BLaER1 (cell line): ENCODE results near the gene NOL9.
A peak's percentile ranks its signal among the peaks of the same experiment; 100 is the strongest.

Source experiments
- H3K27ac ChIP-seq: shearing (Covaris generic); formaldehyde crosslinking; 2 replicates; pipeline ENCODE4 v1.8.1; 2022
- H3K27me3 ChIP-seq: shearing (Covaris generic); formaldehyde crosslinking; 2 replicates; pipeline ENCODE4 v1.8.1; 2022
- H3K36me3 ChIP-seq: shearing (Covaris generic); formaldehyde crosslinking; 2 replicates; pipeline ENCODE4 v1.8.1; 2022
- H3K4me1 ChIP-seq: shearing (Covaris generic); formaldehyde crosslinking; 2 replicates; pipeline ENCODE4 v1.8.1; 2022
- H3K4me2 ChIP-seq: shearing (Covaris generic); formaldehyde crosslinking; 2 replicates; pipeline ENCODE4 v1.8.1; 2022
- H3K4me3 ChIP-seq: shearing (Covaris generic); formaldehyde crosslinking; 2 replicates; pipeline ENCODE4 v1.8.1; 2022
- H3K9ac ChIP-seq: shearing (Covaris generic); formaldehyde crosslinking; 2 replicates; pipeline ENCODE4 v1.8.1; 2022
- H3K9me3 ChIP-seq: shearing (Covaris generic); formaldehyde crosslinking; 2 replicates; pipeline ENCODE4 v1.8.1; 2022
- H4K20me1 ChIP-seq: shearing (Covaris generic); formaldehyde crosslinking; 2 replicates; pipeline ENCODE4 v1.8.1; 2022
- Cebpa-rat ChIP-seq: shearing (Covaris generic); IDR thresholded peaks from 2 replicates; pipeline ENCODE4 v1.8.1; 2022

The NOL9 gene

DNA sequence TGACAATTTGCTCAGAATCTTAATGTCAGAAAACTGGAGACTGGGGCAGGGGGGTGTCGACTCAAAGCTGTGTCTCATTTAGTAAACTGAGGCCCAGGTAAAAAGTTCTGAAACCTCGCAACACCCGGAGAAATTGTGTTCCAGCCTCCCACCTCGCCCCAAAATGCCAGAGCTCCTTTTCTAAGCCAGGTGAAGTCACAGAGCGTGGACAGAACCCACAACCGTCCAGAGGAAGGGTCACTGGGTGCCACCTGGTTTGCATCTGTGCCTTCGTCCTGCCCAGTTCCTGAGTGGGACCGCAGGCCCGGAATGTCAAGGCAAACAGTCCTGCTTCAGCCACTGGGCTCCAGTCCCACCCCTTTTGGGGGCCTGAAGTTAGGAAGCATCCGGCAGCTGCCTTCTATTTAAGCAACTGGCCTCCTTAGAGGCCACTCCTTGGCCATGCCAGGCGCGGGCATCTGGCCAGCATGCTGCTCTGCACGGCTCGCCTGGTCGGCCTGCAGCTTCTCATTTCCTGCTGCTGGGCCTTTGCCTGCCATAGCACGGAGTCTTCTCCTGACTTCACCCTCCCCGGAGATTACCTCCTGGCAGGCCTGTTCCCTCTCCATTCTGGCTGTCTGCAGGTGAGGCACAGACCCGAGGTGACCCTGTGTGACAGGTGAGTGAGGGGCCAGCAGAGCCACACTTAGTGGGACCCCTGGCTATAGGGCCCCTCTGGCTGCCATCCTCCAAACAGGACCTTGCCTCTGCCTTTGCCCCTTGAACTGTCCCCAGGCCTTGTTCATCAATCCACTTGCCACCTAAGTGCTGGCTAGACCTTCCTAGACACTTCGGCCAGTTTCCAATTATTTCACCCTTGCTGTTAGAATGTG lies 830 bp upstream of the NOL9 start, which contains the start of gene TAS1R1:
TSS of gene TAS1R1 (plus strand) at position 401 of the 872 bp plus-strand sequence. CDS start at position 468, 67 bp downstream.
- H3K9me3 ChIP-seq: peaks cover 2% of the 10 kb centered on the region
- no peak for TF ChIP-seq Cebpa-rat
- peaks cover 20% of the 10 kb centered on the region for H3K36me3 ChIP-seq
- peak within 1 kb of the TSS; percentile 88 for H3K4me2 ChIP-seq
- H3K27ac ChIP-seq: peak within 1 kb of the TSS; percentile 96
- no peaks in the 10 kb centered on the region for H3K27me3 ChIP-seq
- peaks cover 29% of the 10 kb centered on the region for H4K20me1 ChIP-seq
- H3K4me3 ChIP-seq: peak within 1 kb of the TSS; percentile 79
- peak within 1 kb of the TSS; percentile 94 for H3K9ac ChIP-seq
- peaks cover 23% of the 10 kb centered on the region for H3K4me1 ChIP-seq

DNA sequence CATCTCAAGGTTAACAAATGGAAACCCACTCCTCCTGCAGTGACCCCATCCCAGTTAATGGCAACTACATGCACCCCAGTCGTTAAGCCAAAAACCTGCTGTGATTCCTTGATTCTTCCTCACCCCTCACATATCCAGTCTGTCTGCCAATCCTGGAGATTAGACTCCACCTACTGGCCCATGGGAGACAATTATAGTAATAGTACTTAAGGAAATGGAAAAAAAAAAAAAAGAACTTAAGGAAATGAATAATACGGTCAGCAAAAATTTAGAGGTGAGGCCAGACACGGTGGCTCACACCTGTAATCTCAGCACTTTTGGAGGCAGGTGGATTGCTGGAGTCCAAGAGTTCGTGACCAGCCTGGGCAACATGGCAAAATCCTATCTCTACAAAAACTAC lies 7.0 kb downstream of the NOL9 start:
- Histone ChIP-seq H3K4me1 (no peaks in the 10 kb centered on the region), H3K9me3 (no peaks in the 10 kb centered on the region), H3K9ac (no peak overlapping the region), H3K36me3 (peaks cover 98% of the 10 kb centered on the region), H3K4me2 (no peak overlapping the region), H3K27me3 (no peaks in the 10 kb centered on the region), H4K20me1 (peaks cover 45% of the 10 kb centered on the region), H3K4me3 (no peak overlapping the region), H3K27ac (no peak overlapping the region)
- TF ChIP-seq Cebpa-rat: no peak

DNA sequence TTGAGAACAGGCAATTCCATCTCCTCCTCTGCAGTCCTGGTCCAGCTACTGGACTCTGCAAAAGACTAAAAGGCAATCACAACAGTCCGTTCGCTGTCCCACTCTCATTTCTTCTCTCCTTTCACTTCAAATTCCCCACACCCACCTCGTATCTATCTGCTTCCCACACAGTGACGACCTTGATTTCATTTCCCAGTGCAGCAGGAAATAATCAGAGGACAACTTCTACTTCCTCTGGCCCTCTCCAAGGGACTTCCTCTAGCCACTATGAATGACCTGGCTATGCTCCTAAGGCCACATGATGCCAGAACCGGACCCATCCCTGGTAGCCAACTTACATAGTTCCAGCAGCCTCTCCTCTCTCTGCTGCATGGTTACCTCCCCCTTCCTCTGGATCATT lies 8.0 kb downstream of the NOL9 start:
- Histone ChIP-seq H3K27me3 (no peaks in the 10 kb centered on the region), H3K4me1 (no peaks in the 10 kb centered on the region), H3K4me3 (no peak overlapping the region), H3K36me3 (peaks cover 100% of the 10 kb centered on the region), H3K4me2 (no peak overlapping the region), H4K20me1 (peaks cover 43% of the 10 kb centered on the region), H3K9me3 (no peaks in the 10 kb centered on the region), H3K27ac (no peak overlapping the region), H3K9ac (no peak overlapping the region)
- TF ChIP-seq Cebpa-rat: no peak

DNA sequence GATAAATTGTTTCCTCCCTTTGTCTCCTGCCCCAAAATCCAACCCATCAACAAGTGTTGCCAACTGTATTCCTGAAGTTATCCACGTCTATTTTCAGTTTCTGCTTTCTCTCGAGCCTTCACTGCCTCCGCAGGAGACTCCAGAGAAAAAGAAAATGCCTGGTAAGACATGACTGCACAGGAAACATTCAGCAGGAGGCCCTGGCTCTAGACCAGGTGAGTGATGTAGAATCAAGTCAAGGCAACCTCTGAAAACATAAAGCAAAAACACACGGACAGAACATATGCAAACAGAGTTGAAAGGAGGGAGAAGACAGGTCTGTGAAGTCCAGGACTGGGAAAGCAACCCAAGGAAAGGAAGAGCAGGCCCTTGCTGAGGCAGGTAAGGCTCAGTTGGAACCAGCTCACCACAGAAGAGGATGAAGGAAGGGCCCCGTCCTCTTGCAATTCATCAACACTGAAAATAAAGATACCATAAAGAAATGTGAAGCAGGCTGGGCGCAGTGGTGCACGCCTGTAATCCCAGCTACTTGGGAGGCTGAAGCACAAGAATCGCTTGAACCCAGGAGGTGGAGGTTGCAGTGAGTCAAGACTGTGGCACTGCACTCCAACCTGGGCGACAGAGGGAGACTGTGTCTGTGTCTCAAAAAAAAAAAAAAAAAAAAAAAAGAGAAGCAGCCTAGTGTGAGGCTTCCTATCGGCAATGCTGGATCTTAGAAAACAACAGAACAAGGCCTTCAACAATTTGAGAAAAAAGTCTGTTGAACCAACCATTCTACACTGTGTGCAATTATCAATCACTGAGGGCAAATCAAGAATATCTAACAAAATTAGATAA lies 8.8 kb downstream of the NOL9 start:
- H3K4me2 ChIP-seq: no peak overlapping the region
- H3K4me3 ChIP-seq: no peak overlapping the region
- H3K27me3 ChIP-seq: no peaks in the 10 kb centered on the region
- H3K9me3 ChIP-seq: no peaks in the 10 kb centered on the region
- H3K4me1 ChIP-seq: no peaks in the 10 kb centered on the region
- no peak overlapping the region for H3K9ac ChIP-seq
- peaks cover 35% of the 10 kb centered on the region for H4K20me1 ChIP-seq
- TF ChIP-seq Cebpa-rat: no peak
- no peak overlapping the region for H3K27ac ChIP-seq
- H3K36me3 ChIP-seq: peaks cover 100% of the 10 kb centered on the region

DNA sequence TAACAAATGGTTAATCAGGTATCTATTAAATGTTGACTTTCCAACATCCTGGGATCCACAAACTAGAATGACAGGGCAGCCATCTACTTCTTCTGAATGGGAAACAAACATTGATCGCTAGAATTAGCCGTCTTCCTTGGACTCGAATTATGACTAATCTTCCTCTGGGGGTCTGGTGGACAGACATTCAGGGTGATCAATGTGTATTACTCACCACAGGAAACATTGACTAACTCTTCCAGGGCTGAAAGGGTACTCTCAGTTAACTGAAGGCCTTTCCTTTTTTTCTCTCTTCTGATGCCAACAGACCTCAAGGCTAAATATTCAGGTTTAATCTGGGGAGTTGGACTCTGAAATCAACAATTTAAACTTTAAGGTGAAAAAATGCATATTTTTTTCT lies 9.5 kb downstream of the NOL9 start:
- no peak overlapping the region for H3K4me3 ChIP-seq
- H3K27ac ChIP-seq: no peak overlapping the region
- H3K36me3 ChIP-seq: peaks cover 98% of the 10 kb centered on the region
- no peaks in the 10 kb centered on the region for H3K9me3 ChIP-seq
- TF ChIP-seq Cebpa-rat: no peak
- no peak overlapping the region for H3K4me2 ChIP-seq
- H3K27me3 ChIP-seq: no peaks in the 10 kb centered on the region
- no peak overlapping the region for H3K9ac ChIP-seq
- no peaks in the 10 kb centered on the region for H3K4me1 ChIP-seq
- peaks cover 30% of the 10 kb centered on the region for H4K20me1 ChIP-seq

DNA sequence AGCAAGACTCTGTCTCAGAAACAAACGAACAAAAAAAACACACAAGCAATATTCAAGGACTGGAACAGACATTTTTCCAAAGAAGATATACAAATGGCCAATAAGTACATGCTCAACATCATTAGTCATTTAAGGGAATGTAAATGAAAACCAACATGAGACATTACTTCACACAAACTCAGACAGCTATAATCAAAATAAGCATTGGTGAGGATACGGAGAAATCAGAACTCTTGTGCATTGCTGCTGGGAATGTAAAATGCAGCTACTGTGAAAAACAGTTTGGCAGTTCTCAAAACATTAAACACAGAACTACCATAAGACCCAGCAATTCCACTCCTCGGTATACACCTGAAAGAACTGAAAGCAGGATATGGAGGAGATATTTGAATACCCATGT lies 15.4 kb downstream of the NOL9 start:
- no peak overlapping the region for H3K4me3 ChIP-seq
- no peak overlapping the region for H3K9ac ChIP-seq
- peaks cover 46% of the 10 kb centered on the region for H4K20me1 ChIP-seq
- no peaks in the 10 kb centered on the region for H3K4me1 ChIP-seq
- H3K36me3 ChIP-seq: peaks cover 92% of the 10 kb centered on the region
- TF ChIP-seq Cebpa-rat: no peak
- no peak overlapping the region for H3K4me2 ChIP-seq
- no peak overlapping the region for H3K27ac ChIP-seq
- H3K27me3 ChIP-seq: no peaks in the 10 kb centered on the region
- no peaks in the 10 kb centered on the region for H3K9me3 ChIP-seq

DNA sequence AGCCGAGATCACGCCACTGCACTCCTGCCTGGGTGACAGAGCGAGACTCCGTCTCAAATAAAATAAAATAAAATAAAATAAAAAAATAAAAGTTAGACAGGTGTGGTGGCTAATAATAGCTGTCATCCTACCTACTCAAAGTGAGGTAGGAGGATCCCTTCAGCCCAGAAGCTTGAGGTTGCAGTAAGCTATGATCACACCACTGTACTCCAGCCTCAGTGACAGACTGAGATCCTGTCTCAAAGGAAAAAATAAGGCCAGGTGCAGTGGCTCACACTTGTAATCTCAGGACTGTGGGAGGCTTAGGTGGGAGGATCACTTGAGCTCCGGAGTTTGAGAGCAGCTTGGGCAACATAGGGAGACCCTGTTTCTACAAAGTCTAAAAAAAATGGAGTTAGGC lies 18.0 kb downstream of the NOL9 start:
- H3K4me3 ChIP-seq: no peak overlapping the region
- no peak for TF ChIP-seq Cebpa-rat
- H3K9ac ChIP-seq: no peak overlapping the region
- no peaks in the 10 kb centered on the region for H3K4me1 ChIP-seq
- no peaks in the 10 kb centered on the region for H3K9me3 ChIP-seq
- H3K27ac ChIP-seq: no peak overlapping the region
- H3K36me3 ChIP-seq: peaks cover 92% of the 10 kb centered on the region
- peaks cover 62% of the 10 kb centered on the region for H4K20me1 ChIP-seq
- no peak overlapping the region for H3K4me2 ChIP-seq
- H3K27me3 ChIP-seq: no peaks in the 10 kb centered on the region

DNA sequence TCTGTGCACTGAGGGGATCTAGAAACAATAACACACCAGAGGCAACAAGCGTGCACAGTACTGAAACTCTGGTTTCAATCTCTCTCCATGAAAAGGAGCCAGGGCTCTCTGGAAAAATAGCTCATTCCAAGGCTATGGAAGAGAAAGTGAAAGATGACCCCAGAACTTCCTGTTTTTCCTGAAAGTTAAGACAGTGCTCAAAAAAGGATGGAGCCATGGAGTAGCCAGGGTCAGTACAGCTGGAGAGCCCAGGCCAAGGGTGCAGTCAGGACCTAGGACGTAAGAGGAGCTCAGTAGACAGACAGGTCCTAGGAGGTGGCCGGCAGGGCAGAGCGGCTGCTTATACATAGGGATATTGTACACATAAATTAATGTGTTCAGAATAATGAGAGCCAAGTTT lies 19.1 kb downstream of the NOL9 start:
- Histone ChIP-seq H3K27me3 (no peaks in the 10 kb centered on the region), H3K4me3 (no peak overlapping the region), H3K4me1 (no peaks in the 10 kb centered on the region), H3K36me3 (peaks cover 92% of the 10 kb centered on the region), H4K20me1 (peaks cover 66% of the 10 kb centered on the region), H3K27ac (no peak overlapping the region), H3K9ac (no peak overlapping the region), H3K4me2 (no peak overlapping the region), H3K9me3 (no peaks in the 10 kb centered on the region)
- no peak for TF ChIP-seq Cebpa-rat

DNA sequence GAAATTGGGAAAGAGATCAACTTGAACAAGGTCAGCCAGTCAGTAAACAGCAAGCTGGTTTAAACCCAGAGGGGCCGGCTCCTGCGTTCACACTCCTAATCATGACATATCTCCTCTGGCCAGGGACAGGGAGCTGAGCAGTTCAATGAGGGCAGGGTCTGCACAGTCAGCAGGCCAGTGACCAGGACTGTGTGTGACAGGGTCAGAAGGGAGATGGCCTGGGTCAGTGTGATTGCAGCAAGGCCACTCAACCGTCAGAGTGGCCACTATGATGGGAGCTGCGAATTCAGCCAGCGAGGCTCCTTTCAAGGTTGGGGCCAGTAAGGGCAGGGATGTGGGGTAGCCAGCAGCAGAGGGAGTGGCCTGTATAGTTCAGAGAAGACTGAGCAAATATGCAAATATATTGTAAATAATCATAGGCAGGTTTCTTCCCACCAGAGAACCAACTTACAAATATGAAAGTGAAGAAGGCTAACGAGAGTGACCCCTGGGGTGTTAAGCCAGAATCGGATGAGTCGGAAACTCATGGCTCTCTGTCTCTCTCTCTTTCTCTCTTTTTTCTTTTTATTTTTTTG lies 20.0 kb downstream of the NOL9 start:
- no peaks in the 10 kb centered on the region for H3K27me3 ChIP-seq
- no peaks in the 10 kb centered on the region for H3K4me1 ChIP-seq
- no peak overlapping the region for H3K4me2 ChIP-seq
- H3K36me3 ChIP-seq: peaks cover 94% of the 10 kb centered on the region
- no peaks in the 10 kb centered on the region for H3K9me3 ChIP-seq
- H3K27ac ChIP-seq: no peak overlapping the region
- H4K20me1 ChIP-seq: peaks cover 68% of the 10 kb centered on the region
- TF ChIP-seq Cebpa-rat: no peak
- H3K4me3 ChIP-seq: no peak overlapping the region
- no peak overlapping the region for H3K9ac ChIP-seq

DNA sequence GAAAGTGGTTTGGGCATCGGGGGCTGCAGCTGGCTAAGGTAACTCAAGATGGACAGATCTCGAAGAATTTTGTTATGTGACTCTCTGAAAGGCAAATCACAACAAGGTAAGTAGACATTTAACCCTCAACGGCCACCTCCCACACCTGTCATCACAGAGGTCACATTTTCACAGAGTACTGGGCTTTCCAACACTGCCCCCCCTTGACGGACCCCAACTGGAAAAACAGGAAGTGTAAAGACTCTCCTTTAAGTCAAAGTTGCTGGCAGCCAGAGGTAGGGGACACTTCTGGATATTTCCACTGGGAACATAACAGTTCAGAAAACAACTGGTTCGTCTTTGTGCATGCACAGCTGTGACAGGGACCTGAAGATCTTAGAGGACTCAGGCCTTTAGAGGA lies 22.3 kb downstream of the NOL9 start:
- Histone ChIP-seq H3K27ac (no peak overlapping the region), H3K36me3 (peaks cover 100% of the 10 kb centered on the region), H3K4me2 (no peak overlapping the region), H3K27me3 (no peaks in the 10 kb centered on the region), H4K20me1 (peaks cover 47% of the 10 kb centered on the region), H3K4me1 (no peaks in the 10 kb centered on the region), H3K4me3 (no peak overlapping the region), H3K9me3 (no peaks in the 10 kb centered on the region), H3K9ac (no peak overlapping the region)
- TF ChIP-seq Cebpa-rat: no peak
